ENCODE results near the gene CD27. TPM values are rescaled to one million over a fixed set of nuclear protein-coding genes. Genes with fewer than 3 reads are reported as not detected.
A peak's percentile ranks its signal among the peaks of the same experiment; 100 is the strongest.

The CD27 gene
- total and polyA plus RNA-seq, 2 of the 13 experiments (the other 11 are each of a cell fraction or from before 2014, with no cell fraction given) = 0.12 TPM; not detected in 1

DNA sequence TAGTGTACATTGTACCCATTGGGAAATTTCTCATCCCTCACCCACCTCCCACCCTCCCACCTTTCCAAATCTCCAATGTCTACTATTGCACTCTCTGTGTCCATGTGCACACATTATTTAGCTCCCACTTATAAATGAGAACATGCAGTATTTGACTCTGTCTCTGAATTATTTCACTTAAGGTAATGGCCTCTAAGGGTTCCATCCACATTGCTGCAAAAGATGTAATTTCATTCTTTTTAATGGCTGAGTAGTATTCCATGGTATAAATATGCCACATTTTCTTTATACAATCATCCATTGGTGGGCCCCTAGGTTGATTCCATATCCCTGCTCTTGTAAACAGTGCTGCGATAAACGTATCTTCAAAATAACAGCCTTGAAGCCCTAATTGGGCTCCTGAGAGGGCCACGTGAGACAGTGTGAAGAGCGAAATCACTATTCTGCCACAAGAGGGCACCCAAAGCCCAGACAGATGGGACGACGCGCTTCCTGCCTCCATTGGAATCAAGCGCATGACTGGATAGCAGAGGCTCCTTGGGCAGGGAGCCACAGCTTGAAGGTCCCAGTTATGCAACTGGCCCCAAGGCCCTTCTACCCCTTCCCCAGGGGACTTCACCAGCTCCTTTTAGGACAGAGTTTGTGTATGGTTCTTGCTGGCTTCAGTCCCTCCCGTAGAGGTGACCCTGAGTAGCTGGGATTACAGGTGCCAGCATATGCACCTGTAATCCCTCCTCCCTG lies 21.3 kb upstream of the CD27 start (continued):
- TF ChIP-seq EP300 (IDR thresholded peaks at IDR 0.05; ENCODE audit: low read depth in 2 of 2, low read length in 2 of 2) (no peak), EP300 (CRISPR knock-in tag; IDR thresholded peaks at IDR 0.05; ENCODE audit: borderline replicate concordance) (no peak), ZNF761 (CRISPR knock-in tag; conservative IDR thresholded peaks at IDR 0.05) (no peak), CHCHD3 (CRISPR knock-in tag; IDR thresholded peaks at IDR 0.05) (no peak), FOXA3 (CRISPR knock-in tag; IDR thresholded peaks at IDR 0.05) (peak; percentile 63), NONO (IDR thresholded peaks at IDR 0.05) (no peak), NONO (CRISPR knock-in tag; conservative IDR thresholded peaks at IDR 0.05) (peak; percentile 49; the same call in 1 of the 2 replicates), ARNTL (CRISPR knock-in tag; IDR thresholded peaks at IDR 0.05) (peak; percentile 70; the same call in 1 of the 2 replicates), ZNF530 (CRISPR knock-in tag; IDR thresholded peaks at IDR 0.05; ENCODE audit: low read depth) (no peak), BCL6 (CRISPR knock-in tag; IDR thresholded peaks at IDR 0.05) (0 out of 2 replicates have a peak, but pooled peaks have one; percentile 20), GATAD1 (CRISPR knock-in tag; IDR thresholded peaks at IDR 0.05) (peak; percentile 59), IRX3 (CRISPR knock-in tag; IDR thresholded peaks at IDR 0.05; ENCODE audit: borderline replicate concordance, low read depth) (no peak)
- TF ChIP-seq, protein P1, sequence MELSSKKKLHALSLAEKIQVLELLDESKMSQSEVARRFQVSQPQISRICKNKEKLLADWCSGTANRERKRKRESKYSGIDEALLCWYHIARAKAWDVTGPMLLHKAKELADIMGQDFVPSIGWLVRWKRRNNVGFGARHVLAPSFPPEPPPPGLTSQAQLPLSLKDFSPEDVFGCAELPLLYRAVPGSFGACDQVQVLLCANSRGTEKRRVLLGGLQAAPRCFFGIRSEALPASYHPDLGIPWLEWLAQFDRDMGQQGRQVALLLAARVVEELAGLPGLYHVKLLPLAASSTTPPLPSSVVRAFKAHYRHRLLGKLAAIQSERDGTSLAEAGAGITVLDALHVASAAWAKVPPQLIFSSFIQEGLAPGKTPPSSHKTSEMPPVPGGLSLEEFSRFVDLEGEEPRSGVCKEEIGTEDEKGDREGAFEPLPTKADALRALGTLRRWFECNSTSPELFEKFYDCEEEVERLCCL (CRISPR knock-in tag; IDR thresholded peaks at IDR 0.05; ENCODE audit: borderline replicate concordance) = no peak
- TF ChIP-seq, protein P2, sequence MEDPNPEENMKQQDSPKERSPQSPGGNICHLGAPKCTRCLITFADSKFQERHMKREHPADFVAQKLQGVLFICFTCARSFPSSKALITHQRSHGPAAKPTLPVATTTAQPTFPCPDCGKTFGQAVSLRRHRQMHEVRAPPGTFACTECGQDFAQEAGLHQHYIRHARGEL (CRISPR knock-in tag; IDR thresholded peaks at IDR 0.05) = no peak
- TF ChIP-seq, protein P3, sequence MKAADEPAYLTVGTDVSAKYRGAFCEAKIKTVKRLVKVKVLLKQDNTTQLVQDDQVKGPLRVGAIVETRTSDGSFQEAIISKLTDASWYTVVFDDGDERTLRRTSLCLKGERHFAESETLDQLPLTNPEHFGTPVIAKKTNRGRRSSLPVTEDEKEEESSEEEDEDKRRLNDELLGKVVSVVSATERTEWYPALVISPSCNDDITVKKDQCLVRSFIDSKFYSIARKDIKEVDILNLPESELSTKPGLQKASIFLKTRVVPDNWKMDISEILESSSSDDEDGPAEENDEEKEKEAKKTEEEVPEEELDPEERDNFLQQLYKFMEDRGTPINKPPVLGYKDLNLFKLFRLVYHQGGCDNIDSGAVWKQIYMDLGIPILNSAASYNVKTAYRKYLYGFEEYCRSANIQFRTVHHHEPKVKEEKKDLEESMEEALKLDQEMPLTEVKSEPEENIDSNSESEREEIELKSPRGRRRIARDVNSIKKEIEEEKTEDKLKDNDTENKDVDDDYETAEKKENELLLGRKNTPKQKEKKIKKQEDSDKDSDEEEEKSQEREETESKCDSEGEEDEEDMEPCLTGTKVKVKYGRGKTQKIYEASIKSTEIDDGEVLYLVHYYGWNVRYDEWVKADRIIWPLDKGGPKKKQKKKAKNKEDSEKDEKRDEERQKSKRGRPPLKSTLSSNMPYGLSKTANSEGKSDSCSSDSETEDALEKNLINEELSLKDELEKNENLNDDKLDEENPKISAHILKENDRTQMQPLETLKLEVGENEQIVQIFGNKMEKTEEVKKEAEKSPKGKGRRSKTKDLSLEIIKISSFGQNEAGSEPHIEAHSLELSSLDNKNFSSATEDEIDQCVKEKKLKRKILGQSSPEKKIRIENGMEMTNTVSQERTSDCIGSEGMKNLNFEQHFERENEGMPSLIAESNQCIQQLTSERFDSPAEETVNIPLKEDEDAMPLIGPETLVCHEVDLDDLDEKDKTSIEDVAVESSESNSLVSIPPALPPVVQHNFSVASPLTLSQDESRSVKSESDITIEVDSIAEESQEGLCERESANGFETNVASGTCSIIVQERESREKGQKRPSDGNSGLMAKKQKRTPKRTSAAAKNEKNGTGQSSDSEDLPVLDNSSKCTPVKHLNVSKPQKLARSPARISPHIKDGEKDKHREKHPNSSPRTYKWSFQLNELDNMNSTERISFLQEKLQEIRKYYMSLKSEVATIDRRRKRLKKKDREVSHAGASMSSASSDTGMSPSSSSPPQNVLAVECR (CRISPR knock-in tag; IDR thresholded peaks at IDR 0.05; ENCODE audit: borderline replicate concordance) = peak; percentile 47; the same call in 1 of the 2 replicates
- TF ChIP-seq, protein P4, sequence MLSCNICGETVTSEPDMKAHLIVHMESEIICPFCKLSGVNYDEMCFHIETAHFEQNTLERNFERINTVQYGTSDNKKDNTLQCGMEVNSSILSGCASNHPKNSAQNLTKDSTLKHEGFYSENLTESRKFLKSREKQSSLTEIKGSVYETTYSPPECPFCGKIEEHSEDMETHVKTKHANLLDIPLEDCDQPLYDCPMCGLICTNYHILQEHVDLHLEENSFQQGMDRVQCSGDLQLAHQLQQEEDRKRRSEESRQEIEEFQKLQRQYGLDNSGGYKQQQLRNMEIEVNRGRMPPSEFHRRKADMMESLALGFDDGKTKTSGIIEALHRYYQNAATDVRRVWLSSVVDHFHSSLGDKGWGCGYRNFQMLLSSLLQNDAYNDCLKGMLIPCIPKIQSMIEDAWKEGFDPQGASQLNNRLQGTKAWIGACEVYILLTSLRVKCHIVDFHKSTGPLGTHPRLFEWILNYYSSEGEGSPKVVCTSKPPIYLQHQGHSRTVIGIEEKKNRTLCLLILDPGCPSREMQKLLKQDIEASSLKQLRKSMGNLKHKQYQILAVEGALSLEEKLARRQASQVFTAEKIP (CRISPR knock-in tag; IDR thresholded peaks at IDR 0.05; ENCODE audit: borderline replicate concordance) = no peak
